Forelimb muscle (tissue), 1 donor: ENCODE results near the gene PPM1G. TPM values are rescaled to one million over a fixed set of nuclear protein-coding genes. Genes with fewer than 3 reads are reported as not detected.
"Not testable (repeated sequence)": the region's sequence is repeated elsewhere in the genome, so short reads cannot be mapped to it uniquely, and the experiment has no call there.

ENCODE experiments used
- DNase-seq: peaks from one replicate; pipeline ENCODE4 v3.0.0-alpha.2; 2013; ENCODE audit warnings: low read depth
- polyA plus RNA-seq: library from polyadenylated mRNA; unstranded; fragments of 120-200 nt; gene quantifications from one replicate; pipeline ENCODE4 v1.2.1, GENCODE V29; 2013; ENCODE audit not compliant: insufficient read length

The PPM1G gene
- polyA plus RNA-seq, result 53.7 TPM

GRCh38 chr2:27409321-27410073 is at the start of gene PPM1G:
PPM1G (minus strand) TSS chr2:27409591; CDS start chr2:27409422, 169 bp downstream.
- peak; percentile 80 for DNase-seq

- no peak for DNase-seq
Measured at GRCh38 chr2:27453968-27454367, 44.6 kb upstream of the PPM1G start.

GRCh38 chr2:27451095-27451494 is 41.7 kb upstream of the PPM1G start:
- DNase-seq, result no peak

- DNase-seq, result no peak
Measured at GRCh38 chr2:27448381-27448780, 39.0 kb upstream of the PPM1G start.

- DNase-seq, result no peak
Measured at GRCh38 chr2:27446057-27446456, 36.7 kb upstream of the PPM1G start.

DNA sequence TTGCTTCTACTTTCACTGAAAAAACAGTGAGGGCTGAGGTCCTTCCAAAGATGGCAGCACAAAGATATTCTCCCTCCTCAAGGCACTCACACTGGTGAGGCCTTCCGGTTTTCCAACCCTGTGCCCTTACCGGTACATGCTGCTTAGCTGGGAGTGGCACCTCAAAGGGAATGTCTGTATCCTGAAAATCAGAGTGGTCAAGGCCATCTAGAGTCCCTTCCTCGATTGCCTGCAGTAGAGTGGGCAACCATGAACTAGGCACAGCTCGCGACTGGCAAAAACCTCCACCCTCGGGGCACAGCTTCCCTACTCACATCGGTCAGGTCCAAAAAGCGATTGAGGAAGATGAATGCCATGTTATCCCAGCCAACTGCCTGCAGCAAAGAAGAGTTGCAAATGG is 36.2 kb upstream of the PPM1G start:
- no peak for DNase-seq

GRCh38 chr2:27445155-27445554 is 35.8 kb upstream of the PPM1G start:
- no peak for DNase-seq

DNA sequence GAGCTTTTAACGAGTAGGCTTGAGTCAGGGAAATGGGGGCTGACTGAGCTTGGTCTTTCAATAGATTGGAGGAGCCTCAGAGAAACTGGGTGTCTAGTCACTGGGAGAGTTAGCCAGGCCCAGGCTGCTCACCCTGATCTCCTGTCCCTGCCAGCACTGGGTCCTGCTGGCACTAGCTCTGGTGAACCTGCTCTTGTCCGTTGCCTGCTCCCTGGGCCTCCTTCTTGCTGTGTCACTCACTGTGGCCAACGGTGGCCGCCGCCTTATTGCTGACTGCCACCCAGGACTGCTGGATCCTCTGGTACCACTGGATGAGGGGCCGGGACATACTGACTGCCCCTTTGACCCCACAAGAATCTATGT is 33.5 kb upstream of the PPM1G start:
- DNase-seq, result no peak

- no peak for DNase-seq
Measured at GRCh38 chr2:27441958-27442919, 32.8 kb upstream of the PPM1G start, which contains the start of gene KRTCAP3. KRTCAP3 (plus strand) TSS chr2:27442381; CDS start chr2:27442413, 32 bp downstream.

DNA sequence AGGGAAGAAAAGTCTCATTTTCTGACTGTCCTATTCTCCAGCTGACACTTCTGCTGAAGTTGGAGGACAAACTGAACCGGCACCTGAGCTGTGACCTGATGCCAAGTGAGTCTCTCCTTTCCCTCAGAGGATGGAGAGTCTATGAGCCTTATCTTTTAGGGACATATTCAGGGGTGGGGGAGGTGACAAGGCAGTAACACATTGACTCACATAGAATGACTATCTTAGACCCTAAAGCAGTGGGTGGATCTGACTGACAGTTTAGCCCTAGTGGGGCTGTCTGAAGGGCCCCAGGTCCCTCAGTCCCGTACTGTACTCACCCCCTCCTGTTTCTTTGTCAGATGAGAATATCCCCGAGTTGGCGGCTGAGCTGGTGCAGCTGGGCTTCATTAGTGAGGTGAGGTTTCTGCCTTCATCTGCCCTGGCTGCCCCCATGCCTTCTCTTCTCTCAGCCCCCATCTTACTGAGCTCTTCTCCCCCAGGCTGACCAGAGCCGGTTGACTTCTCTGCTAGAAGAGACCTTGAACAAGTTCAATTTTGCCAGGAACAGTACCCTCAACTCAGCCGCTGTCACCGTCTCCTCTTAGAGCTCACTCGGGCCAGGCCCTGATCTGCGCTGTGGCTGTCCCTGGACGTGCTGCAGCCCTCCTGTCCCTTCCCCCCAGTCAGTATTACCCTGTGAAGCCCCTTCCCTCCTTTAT is 32.0 kb upstream of the PPM1G start:
- no peak for DNase-seq

GRCh38 chr2:27435628-27436027 is 26.2 kb upstream of the PPM1G start:
- DNase-seq, result no peak

- no peak for DNase-seq
Measured at GRCh38 chr2:27431395-27431794, 22.0 kb upstream of the PPM1G start.

DNA sequence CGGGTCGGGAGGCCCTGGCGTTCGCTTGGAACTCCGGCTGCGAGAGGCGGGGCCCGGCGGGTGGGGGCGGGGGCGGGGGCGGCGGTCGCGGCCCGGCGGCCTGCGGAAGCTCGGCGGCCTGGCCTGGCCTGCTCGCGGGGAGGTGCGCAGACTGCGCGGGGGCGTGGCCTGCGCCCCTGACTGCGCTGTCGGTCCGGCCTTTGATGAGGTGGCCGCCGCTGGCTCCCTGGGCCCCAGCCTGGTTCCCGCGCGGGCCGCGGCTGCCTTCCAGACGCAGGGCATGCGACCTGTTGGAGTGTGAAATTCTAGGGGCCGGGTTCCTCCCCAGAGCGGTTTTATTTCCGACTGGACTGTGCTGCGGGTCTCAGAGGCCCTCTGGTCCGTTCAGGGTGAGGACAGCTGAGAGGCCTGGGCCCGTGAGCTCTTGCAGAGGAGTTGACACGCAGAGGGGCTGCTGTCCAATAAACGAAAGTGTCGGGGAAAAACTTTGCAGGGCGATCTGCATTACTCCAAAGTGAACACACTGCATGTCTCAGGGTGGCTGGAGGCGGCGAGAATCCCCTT is 19.7 kb upstream of the PPM1G start:
- peak; percentile 74 for DNase-seq

GRCh38 chr2:27428213-27428977 is 19.0 kb upstream of the PPM1G start, which contains the start of gene NRBP1:
NRBP1 (plus strand) TSS chr2:27428631; CDS start chr2:27433274, 4,643 bp downstream.
- peak; percentile 88 for DNase-seq

DNA sequence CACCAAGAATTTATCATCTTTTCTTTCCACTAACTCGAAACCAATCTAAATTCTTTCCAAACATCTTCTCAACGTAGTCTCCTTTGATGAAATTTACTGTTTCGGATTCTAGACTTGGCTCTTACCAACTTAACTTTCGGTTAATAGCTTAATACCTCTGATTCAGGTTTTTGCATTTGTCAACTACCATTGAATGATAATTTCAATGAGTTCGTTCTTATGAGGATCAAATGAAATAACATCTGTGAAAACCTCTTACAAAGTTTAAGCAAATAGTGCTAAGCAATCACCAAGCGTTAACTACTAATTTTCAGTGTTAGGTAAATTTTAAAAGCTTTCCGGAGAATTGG is 18.4 kb upstream of the PPM1G start:
- no peak for DNase-seq

- not testable (repeated sequence) for DNase-seq
Measured at GRCh38 chr2:27425039-27425438, 15.6 kb upstream of the PPM1G start.

DNA sequence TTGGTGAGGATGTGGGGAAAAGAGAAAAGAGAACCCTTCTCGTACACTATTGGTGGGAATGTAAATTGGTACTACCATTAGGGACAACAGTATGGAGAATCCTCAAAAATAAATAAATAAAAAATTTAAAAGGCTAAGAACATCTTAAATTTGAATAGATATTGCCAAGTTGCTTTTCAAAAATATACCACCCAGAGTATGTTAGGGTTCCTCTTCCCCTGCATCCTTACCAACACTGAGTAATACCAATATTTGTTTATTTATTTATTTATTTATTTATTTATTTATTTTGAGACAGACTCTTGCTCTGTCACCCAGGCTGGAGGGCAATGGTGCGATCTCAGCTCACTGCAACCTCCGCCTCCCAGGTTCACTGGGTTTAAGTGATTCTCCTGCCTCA is 13.6 kb upstream of the PPM1G start:
- DNase-seq, result no peak

- DNase-seq, result no peak
Measured at GRCh38 chr2:27421660-27422250, 12.4 kb upstream of the PPM1G start.

- no peak for DNase-seq
Measured at GRCh38 chr2:27420996-27421395, 11.6 kb upstream of the PPM1G start.

GRCh38 chr2:27416151-27416550 is 6.8 kb upstream of the PPM1G start:
- no peak for DNase-seq
